GM18868 (cell line): ENCODE data around the gene EIF1AD.
A peak's percentile ranks its signal among the peaks of the same experiment; 100 is the strongest.

Experiments used
- ATAC-seq: cut with Tn5 transposase; IDR thresholded peaks from one replicate; pipeline ENCODE4 v1.9.1; 2021; ENCODE audit warnings: mild to moderate bottlenecking, moderate library complexity; ENCODE audit not compliant: unreplicated experiment

Gene EIF1AD

DNA sequence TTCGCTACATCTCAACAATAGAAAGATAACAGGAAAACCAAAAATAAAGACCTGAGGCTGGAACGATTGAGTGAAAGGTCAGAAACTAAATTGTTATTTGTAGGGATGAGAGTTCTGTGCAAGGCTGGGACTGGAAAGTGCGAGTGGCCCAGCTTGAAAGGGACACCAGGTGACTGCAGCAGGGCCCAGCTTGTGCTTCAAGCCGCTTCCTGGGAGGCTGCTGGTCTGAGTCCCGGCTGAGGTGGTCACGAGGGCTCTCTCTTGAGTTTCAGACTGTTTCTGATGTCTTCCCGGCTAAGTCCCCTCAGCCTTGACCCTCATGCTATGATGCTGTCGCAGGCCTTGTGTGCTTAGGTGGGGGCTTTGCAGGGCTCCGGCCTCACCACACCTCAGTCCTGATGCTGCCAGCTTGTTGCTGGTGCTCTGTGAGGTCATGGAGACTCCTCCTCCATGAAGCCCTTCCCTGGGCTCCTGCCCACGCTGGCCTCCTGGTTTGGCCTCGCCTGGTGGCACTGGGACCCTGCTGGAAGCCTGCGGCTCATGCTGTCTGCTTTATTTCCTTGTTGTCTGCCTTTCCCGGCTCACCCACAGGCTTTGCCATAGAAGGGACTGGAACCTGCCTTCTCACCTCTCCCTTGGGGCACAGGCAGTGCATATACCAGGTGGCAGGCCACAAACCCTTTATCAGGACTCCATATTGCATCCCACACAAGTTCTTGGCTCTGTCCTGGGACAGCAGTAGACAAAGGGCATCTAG is 4.4 kb upstream of the EIF1AD start:
- no peak for ATAC-seq

DNA sequence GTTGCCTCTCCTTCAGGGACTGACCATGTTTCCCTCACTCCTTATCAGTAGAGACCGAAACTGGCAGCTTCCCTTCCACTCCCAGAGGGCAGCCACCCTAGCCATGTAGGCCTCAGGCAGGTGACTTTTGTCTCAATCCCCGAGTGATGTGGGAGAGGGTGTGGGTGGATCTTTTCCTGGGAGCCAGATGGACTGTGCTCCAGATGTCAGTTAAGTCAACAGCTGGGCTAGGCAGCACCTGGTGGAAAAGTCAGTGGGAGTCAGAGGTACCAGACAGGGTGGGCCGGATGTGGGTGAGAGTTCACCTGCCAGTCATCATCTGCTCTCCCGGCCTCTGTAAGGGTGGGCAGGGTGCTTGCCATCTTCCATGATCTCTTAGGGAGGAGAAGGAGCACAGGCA is 2.2 kb upstream of the EIF1AD start:
- no peak for ATAC-seq

DNA sequence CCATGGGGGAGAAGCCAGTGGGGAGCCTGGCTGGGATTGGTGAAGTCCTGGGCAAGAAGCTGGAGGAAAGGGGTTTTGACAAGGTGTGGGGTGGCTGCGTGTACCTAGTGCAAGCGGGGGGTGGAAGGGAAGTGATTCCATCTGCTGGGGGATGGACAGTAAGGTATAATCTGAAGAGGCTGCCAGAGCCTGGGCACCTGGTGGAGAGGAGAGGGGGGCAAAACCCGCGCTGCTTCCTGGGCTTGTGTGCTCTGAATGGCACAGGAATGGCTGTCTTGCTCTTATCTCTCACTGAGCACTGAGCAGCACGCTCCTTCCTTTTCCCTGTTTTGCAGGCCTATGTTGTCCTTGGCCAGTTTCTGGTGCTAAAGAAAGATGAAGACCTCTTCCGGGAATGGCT is 1.3 kb upstream of the EIF1AD start:
- no peak for ATAC-seq

DNA sequence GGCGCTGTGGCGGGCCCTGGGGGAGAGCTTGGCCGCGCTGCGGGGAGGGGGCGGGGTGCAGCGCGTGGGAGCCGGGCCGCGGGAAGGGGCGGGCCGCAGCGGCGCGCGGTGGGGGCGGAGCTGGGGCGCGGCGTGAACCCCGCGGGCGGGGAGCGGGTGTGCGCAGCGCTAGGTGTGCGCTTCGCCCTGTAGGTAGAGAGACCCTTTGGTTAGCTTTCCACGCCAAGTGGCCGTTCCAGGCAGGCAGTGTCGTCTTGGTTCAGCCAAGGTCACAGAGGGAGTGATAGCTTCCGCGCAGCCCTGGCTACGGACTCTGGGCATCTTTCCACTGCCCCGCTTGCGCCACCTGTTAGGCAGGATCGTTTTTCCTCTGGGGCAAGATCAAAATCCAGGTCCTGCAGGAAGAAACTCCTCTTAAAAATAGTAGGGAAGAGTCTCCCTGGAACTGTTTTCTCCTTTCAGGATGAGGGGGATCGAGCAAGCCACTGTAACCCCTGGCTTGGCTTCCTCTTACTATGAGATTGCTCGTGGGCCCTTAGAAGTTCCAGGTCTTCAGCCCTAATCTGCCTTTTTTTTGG is 780 bp upstream of the EIF1AD start:
- peak; percentile 45 for ATAC-seq

DNA sequence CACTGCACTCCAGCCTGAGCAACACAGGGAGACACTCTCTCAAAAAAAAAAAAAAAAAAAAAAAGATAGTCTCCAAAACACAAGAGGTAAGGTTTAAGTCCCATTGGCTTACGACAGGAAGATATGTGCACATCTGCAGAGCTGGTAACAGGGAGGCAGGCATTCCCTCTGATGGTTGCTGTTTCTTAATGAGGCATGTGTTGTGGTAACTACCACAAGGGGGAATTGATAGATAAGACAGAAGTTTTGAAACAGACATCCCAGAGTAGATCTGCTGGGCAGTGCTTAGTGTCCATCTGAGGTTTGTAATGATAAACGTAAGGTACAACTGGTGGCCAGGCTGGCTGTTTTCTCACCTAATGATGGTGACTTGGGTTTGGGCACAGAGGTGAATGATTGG is 4.7 kb downstream of the EIF1AD start:
- no peak for ATAC-seq

DNA sequence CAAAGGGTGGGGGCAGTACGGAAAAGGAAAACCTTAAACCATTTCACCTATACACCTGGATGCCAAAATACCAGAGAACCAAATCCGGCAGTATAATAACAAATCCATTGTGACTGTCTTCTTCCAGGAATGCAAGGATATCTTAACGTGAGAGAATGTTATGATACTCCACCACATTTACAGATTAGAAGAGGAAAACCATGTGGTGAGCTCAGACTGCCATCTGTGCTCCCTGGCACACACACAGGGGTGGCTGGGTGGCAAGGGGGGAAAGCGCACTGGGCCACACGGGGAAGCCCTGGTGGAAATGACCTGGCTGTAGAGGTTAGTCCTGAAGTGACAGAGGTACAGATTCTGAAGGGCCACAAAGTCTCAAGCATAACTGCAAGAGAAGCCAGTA is 9.9 kb downstream of the EIF1AD start:
- ATAC-seq = no peak

DNA sequence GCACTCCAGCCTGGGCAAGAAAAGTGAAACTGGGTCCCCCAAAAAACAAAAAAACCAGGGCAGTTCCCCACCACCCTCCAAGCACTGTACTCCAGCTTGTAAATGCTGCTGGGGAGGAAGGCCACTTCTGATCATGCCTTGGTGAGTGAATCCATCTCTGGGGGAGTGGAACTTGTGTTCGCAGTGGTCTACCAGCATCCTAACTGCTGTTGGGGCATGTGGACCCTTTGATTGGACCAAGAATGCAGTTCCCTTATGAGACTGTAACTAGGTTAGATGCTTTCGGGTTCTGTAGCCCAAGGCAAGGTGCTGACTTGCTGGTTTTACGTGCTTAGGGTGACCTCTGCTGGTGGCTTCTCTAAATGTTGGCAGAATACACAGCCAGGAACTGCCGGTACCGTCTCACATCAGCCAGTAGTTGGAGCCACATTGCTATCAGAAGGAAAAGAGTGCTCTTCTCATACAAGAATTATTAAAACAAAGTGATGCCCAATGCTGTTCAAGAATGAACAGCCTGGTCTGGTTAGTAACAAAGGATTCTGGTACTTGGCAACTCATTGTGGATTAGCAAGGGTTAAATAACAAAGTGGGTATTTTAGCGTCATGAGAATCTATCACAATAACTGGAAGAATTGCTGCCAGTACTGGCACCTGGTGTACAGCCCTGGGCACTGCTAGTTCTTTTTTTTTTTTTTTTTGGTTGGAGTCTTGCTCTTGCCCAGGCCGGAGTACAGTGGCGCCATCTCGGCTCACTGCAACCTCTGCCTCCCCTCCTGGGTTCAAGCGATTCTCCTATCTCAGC is 13.0 kb downstream of the EIF1AD start:
- peak; percentile 84 for ATAC-seq

DNA sequence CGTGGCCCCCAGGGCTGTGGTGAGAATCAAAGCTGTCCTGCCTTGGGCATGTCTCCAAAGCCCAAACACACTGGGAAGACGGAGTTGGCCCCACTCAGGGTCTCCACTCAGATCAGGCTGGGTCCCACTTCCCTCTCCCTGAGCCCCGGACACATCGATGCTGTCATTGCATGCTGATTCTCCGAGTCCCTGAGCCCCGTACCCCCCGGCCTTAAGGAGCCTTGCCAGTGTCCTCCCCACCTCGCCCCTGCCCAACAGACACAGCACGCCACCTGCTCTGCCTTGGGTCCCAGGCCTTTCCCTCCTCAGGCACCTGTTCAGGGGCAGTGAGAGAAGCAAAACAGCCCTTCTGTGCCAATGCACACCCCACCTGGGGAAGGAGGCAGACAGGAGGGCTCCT is 14.6 kb downstream of the EIF1AD start:
- no peak for ATAC-seq

DNA sequence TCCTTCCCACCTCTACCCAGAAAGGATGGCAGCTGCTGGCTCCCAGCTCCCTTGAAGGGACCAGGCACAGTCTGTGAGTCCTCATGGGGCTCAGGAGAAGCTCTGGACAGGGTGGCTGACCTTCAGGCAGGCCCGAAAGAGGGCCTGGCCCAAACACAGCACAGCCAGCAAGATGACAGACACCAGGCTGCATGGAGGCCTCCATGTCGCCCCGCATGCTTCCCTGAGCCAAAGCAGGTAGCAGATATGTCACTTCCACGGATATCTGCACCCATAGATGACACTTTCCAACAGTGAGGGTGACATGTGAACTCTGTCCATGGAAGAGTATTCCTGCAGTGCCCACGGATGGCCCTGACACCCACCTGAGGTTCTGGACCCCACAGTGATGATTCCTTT is 18.4 kb downstream of the EIF1AD start:
- ATAC-seq = no peak

DNA sequence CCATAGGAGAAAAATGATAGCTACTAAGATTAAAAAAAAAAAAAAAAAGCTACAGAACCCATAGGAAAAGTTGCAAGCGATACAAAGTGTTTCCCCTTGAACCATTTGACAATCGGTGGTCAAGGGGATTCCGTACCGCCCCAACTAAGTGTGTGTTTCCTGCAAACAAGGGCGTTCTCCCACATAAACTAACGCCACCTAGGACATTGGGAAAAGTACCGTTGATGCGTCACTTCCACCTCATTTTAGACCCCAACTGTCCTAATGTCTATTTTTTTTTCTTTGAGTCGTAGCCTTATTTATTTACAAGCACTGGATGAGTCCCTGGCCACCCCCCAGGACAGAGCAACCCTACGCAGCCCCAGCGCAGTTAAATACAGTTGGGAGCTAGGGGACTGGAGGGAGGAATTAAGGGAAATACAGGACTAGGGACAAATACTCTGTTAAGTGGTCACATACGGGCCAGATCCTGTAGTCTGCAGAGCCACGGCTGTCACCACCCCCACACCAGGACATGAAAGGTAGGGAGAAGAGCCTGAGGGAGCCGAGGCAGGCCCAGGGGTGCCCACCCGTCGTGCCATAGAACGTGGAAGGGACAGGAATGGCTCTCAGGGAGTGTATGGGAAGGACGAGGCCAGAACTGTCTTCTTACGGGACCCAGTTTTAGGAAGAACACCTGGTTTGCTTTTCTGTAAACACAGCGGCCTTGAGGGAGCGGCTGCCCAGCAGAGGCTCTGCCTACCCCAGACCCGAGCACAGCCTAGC is 19.0 kb downstream of the EIF1AD start:
- ATAC-seq = no peak

DNA sequence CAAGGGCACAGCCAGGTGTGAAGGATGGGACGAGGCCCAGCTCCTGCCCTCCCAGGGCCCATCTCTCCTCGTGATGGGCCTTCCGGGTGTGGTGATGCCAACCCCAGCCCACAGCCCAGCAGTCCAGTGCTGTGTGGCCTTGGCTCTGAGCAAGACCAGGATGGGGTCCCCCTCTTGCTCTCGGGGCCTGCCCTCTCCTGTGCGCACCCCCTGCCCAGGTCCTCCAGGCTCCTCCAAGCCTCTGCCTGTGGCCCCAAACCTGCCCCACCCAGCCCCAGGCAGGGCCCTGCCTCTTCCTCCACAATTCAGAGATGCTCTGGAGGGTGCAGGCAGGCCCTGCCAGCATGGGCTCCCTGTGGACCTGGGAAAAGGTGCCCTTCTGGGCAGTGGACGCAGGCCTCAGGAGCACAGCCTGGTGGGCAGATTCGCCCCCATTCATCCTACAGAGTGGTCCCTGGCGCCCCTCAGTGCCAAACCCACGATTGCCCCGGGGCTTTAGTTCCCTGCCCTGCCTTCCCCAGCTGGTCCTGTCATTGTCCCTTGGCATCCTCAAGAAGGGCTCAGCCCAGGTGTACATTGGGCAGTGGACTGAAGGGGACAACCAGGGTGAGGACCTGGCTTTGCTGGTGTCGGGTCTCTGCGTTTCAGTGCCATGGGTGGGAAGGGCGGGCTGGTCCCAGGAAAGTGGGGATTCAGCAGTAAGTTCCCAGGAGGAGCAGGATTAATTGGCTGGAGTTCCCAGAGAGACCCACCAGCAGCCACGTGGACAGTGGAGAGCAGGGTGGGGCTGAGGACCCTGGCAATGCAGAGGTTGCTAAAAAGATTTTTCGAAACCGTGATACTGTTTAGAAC is 19.8 kb downstream of the EIF1AD start:
- ATAC-seq = no peak

DNA sequence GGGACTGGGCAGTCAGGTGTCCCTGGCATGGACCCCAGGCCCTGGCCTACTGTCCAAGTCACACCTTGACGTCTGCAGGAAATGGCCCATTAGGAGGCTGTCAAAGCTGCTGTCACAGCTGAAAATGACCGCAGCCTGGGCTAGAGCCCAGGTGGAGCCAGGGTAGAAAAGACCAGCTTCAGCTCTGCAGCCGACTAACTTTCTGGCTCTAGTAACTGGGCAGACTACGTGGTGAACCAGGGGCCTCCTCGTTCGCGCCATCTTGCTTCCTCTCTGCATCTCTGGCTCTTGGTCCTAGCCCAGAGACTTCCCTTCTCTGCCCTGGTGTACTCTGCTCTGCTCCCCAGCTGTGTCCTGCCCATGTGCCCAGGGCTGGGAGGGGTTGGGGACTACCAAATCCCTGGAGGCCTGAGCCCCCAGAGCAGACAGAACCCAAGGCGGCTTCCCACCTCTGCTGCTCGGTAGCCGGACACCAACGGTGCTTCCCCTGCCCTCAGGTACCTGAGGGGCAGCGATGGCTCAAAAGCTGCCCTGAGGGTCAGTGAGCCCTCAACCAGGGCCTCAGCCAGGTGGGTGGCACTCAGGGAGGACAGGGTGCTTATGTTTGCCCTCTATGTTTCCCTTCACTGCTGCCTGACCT is 20.7 kb downstream of the EIF1AD start:
- no peak for ATAC-seq

DNA sequence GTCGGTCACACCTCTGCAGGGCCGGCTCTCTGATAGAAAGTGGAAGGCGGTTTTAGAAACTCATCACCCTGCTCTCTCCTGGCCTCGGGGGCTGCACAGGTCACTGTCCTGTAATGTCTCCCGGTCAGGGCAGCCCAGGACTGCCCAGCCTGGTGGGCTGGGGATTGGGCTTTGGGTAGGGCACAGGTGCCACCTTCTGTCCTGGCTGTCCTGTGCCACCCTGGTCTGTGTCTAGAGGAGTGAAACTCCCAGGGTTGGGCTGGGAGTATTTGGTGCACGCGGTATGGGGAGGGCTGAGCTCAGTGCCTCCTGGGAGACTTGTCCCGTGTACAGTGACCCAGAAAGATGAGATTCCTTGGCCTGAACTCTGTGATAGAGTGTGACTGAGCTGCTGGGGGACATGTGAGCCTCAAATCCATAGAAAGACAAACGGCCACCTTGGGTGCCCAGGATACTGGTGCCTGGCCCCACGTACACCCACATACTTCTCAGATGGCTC is 22.6 kb downstream of the EIF1AD start:
- no peak for ATAC-seq

DNA sequence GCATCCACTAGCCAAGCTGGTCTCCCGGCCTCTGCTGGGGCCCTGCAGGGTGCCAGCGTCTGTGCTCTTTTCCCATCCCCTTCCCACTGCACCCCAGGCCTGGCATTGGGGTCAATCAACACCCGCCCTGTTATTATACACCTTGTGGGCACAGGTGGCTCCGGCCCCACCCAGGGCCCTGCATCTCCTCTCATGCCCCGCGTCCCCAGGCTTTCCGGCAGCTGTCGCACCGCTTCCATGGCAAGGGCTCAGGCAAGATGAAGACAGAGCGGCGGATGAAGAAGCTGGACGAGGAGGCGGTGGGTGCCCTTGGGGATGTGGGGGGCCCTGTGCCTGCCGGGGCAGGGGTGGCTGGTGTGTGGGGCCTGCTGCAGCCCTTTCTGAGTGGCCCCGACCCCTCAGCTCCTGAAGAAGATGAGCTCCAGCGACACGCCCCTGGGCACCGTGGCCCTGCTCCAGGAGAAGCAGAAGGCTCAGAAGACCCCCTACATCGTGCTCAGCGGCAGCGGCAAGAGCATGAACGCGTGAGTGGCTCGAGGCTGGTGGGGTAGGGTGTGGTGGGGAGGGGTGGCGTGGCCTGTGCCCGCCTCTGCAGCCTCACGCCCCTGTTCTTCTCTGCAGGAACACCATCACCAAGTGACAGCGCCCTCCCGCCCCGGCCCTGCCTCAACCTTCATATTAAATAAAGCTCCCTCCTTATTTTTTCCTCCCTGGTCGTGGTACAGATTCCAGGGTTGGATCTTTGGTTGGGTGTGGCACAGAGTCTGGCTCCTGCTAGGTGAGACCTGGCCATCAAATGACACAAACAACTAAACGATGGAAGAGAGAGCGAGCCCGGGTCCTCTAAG is 23.3 kb downstream of the EIF1AD start:
- no peak for ATAC-seq

DNA sequence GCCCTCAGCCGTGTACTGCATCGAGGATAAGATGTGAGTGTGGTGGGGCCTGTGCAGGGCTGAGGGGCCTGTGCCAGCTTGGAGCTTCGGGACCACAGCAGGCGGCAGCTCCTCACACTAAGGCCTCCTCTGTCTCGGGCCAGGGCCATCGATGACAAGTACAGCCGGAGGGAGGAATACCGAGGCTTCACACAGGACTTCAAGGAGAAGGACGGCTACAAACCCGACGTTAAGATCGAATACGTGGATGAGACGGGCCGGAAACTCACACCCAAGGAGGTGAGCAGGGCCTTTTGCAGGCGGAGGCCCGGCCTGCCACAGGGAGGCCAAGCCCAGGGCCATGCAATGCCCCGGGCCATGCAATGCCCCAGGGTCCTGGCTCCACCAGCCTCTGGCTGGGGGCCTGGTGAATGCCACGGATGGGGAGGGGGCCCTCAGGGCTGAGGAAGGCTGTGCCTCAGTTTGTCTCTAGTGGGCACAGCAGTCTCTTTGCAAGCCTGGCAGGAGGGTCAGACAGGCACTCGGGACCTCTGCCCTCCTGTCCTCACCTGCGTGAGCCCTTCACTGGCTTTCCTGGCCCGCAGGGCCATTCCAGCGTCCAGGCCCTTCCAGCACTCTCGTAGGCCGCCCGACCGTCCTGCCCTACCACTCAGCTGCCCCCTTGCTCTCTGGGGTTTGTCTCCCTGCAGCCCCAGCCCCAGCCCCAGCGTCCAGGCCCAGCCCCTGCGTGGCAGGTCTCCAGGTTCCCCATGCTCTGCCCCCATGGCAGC is 24.2 kb downstream of the EIF1AD start:
- ATAC-seq = no peak

DNA sequence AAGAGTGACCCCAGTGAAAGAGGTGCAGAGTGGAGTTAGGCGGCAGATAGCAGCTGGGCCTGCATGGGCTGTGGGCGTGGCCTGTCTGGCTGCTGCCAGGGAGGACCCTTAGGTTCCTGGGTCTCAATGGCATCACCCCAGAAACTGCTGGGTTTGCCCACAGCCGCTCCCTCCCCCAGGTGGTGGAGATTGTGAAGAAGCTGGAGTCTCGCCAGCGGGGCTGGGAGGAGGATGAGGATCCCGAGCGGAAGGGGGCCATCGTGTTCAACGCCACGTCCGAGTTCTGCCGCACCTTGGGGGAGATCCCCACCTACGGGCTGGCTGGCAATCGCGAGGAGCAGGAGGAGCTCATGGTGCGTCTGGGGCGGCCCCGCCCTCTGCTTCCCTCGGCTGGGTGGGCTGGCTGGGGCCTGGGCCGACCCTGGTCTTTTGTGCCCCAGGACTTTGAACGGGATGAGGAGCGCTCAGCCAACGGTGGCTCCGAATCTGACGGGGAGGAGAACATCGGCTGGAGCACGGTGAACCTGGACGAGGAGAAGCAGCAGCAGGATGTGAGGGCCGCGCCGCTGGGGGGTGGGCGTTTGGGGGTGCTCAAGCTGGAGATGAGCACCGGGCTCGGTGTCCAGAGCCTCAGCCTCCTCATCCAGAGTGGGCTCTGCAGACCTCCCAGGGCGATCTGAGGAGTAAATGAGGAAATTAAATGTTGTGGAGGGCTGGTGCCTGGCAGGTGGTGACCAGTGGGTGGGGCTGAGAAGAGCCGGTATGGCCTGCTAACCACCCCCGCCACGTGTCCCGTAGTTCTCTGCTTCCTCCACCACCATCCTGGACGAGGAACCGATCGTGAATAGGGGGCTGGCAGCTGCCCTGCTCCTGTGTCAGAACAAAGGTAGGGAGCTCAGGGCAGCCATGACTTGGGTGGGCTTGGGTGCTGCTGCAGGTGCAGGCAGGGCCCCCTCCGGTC is 25.5 kb downstream of the EIF1AD start:
- ATAC-seq = no peak

DNA sequence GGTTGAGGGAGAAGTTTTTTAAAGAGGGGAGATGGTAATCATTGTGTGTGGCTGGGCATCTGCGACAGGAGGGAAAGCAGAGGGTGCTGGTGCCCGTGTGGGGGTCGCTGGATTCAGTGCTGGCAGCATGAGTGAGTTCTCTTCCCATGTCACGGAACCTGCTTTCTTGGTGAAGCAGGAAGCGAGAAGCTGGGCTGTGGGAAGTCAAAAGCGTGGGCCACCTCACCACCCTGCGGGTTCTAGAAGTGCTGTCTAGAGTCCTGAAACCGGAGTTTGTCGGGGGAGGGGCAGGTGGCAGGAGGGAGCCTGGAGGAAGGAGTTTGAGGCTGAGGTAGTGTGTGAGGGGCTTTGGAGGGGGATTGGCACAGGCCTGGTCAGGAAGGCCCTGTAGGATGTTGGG is 26.2 kb downstream of the EIF1AD start:
- ATAC-seq = no peak
